Fibroblast of villous mesenchyme (primary cell): ENCODE measurements around the gene ZNF727. TPM values are rescaled to one million over a fixed set of nuclear protein-coding genes. Genes with fewer than 3 reads are reported as not detected.
"Not testable (repeated sequence)": the region's sequence is repeated elsewhere in the genome, so short reads cannot be mapped to it uniquely, and the experiment has no call there.

Experiments
- DNase-seq: peaks from one replicate; pipeline ENCODE4 v3.0.0-alpha.2; 2010; ENCODE audit warnings: low read depth
- H3K4me3 ChIP-seq: 2 replicates; pipeline ENCODE4 v1.5.1; 2011; ENCODE audit warnings: low read depth, mild to moderate bottlenecking, low read length
- CTCF ChIP-seq: IDR thresholded peaks from 2 replicates; pipeline ENCODE4 v1.5.1; 2012; ENCODE audit warnings: low read depth, mild to moderate bottlenecking, low read length; ENCODE audit not compliant: insufficient read depth
- total RNA-seq: library from RNA; depleted of rRNA; stranded (reverse); fragments of >200 nt; gene quantifications from 2 replicates; pipeline ENCODE4 v1.2.3, GENCODE V29; 2012

ZNF727 gene
- not detected in 2 replicates for total RNA-seq

DNA sequence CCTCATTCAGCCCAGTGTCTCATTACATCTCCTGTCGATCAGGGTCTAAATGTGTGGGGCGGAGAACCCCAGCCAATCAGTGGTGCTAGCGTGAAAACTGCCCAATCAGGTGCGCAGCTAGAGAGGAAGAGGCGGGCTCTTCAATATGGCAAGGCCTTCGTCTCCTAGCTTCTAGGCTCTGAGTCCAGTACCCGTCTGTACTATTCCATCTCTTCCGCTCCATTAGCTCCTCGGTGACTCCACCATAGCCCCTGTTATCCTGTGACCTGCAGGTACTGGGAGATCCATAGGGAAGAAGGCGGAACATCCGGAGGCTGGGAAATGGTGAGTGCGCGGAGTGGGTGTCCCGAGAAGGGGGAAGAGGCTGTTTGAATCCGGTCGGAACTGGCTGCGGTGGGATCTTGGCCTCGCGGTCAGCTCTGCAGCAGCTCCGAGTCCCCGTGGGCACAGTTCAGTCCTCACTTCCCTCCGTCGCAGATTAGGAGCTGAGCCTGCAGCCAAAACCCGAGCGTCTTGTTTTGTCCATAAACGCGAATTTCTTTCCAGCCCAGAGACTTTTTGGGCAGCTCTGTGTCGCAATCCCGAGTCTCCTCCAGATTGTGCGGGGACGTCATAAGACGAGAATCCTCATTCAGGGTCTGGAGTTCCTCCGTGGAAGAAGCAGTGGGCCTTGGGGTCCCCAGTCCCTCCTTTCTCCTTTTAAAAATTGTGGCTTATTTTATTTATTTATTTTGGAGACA, at the start of gene ZNF727:
TSS of gene ZNF727 (plus strand) at position 134 of the 740 bp plus-strand sequence. CDS start at position 322, 188 bp downstream.
- no peak within 1 kb of the TSS for H3K4me3 ChIP-seq
- no peak for DNase-seq
- no peak for TF ChIP-seq CTCF

DNA sequence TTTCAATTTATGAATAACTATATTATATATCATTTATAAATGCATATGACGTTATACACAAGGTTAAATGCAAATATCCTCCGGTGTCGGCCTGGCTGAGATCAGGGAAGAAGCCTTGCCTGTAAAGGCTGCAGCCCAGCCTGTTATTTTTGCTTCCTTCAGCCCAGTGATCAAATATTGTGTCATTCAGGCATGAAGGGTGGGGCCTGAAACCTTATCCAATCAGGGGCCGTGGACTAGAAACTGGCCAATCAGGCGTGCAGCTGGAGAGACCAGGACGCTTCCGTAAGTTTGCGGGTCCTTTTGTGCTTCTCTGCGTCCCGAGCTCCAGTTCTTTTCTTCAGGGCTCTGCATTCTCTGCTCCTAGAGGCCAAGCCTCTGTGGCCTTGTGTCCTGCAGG, 46.7 kb upstream of the ZNF727 start, which contains the start of gene ZNF722:
TSS of gene ZNF722 (plus strand) at position 301 of the 400 bp plus-strand sequence. CDS start 113 bp downstream, outside the sequence.
- H3K4me3 ChIP-seq: no peak within 1 kb of the TSS
- no peak for TF ChIP-seq CTCF

GRCh38 chr7:64015496-64015895, 29.7 kb upstream of the ZNF727 start:
- H3K4me3 ChIP-seq, DNase-seq: not testable (repeated sequence)

More for the DNA sequence above, 46.7 kb upstream of the ZNF727 start, which contains the start of gene ZNF722:
- DNase-seq: no peak

DNA sequence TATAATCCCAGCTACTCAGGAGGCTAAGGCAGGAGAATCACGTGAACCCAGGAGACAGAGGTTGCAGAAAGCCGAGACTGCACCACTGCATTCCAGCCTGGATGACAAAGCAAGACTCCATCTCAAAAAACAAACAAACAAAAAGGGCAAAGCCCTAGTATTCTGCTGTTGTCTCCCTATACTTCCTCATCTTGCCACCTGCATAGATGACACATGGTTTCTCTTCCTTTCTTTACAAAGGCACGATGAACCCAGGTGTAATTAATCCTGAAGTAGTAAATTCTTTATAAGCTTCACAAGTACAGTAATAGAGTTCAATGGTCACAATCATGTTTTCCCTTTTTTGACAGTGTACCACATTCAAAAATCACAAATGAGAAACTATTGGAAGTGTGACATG, 9.8 kb upstream of the ZNF727 start:
- no peak overlapping the region for H3K4me3 ChIP-seq
- TF ChIP-seq CTCF: no peak
- no peak for DNase-seq

- TF ChIP-seq CTCF: no peak
- no peak for DNase-seq
- H3K4me3 ChIP-seq: no peak overlapping the region
Measured at GRCh38 chr7:64037095-64037494, 8.1 kb upstream of the ZNF727 start.

GRCh38 chr7:64046041-64046389, 781 bp downstream of the ZNF727 start:
- TF ChIP-seq CTCF: no peak
- no peak overlapping the region for H3K4me3 ChIP-seq

DNA sequence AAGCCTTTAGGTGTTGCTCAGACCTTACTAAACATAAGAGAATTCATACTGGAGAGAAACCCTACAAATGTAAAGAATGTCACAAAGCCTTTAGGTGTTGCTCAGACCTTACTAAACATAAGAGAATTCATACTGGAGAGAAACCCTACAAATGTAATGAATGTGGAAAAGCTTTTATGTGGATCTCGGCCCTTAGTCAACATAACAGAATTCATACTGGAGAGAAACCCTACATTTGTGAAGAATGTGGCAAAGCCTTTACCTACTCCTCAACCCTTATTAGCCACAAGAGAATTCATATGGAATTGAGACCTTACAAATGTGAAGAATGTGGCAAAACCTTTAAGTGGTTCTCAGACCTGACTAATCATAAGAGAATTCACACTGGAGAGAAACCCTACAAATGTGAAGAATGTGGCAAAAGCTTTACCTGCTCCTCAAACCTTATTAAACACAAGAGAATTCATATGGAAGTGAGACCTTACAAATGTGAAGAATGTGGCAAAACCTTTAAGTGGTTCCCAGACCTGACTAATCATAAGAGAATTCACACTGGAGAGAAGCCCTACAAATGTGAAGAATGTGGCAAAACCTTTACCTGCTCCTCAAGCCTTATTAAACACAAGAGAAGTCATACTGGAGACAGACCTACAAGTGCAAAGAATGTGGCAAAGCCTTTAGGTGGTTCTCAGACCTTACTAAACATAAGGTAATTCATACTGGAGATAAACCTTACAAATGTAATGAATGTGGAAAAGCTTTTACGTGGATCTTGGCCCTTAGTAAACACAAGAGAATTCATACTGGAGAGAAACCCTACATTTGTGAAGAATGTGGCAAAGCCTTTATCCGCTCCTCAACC, 32.8 kb downstream of the ZNF727 start:
- H3K4me3 ChIP-seq, DNase-seq: not testable (repeated sequence)

More at GRCh38 chr7:64046041-64046389, 781 bp downstream of the ZNF727 start:
- no peak for DNase-seq
